HCT116 (cell line): Measurements from ENCODE around the gene PANK4. TPM values are rescaled to one million over a fixed set of nuclear protein-coding genes. Genes with fewer than 3 reads are reported as not detected.

Experiments used
- ATAC-seq: fragments of 200-7000 bp; cut with Tn5 transposase; 2 replicates; pipeline ENCODE4 v1.9.1; 2020; ENCODE audit warnings: mild to moderate bottlenecking, moderate library complexity
- BruUV-seq: library from RNA; stranded (reverse); fragments of 400-500 nt; replicated peaks from 2 replicates; lab custom pipeline; 2021; lab: Mats Ljungman, UMichigan
- CTCF ChIA-PET: fragments of 300-600 bp; sonication (Branson Sonifier 250); formaldehyde crosslinking; loops from one replicate; lab custom pipeline; 2021; ENCODE audit warnings: antibody characterized with exemption; lab: Charles Lee
- POLR2A ChIA-PET: fragments of 300-600, 350-600 bp; sonication (Branson Sonifier 250); formaldehyde crosslinking; loops from one replicate; lab custom pipeline; 2021; ENCODE audit warnings: antibody characterized with exemption; lab: Charles Lee
- RAD21 ChIA-PET, 2 experiments: fragments of 300-600 bp; sonication (Branson Sonifier 250); formaldehyde crosslinking; loops; one replicate each; lab custom pipeline; 2023; ENCODE audit warnings: low total read pairs in 2 of 2; ENCODE audit not compliant: uncharacterized antibody in 2 of 2, unreplicated experiment in 2 of 2, low non-redundant PET in 1 of 2; lab: Charles Lee
- DNase-seq: peaks from one replicate; pipeline ENCODE4 v3.0.0-alpha.2; 2010; ENCODE audit warnings: low read depth, low spot score
- H2AFZ ChIP-seq: fragments of 200-600 bp; shearing (Covaris generic), sonication (generic); 2 replicates; pipeline ENCODE4 v1.6.1; 2017; ENCODE audit warnings: low read depth, mixed run types, mixed read lengths, antibody characterized with exemption, low read length; ENCODE audit not compliant: poor library complexity, severe bottlenecking
- H3K27ac ChIP-seq: 2 replicates; pipeline ENCODE4 v1.5.1; 2012; ENCODE audit warnings: low read depth, low read length
- H3K27me3 ChIP-seq: fragments of 200-600 bp; sonication (generic); 2 replicates; pipeline ENCODE4 v1.6.1; 2016; ENCODE audit warnings: mixed run types, low read length, mixed read lengths; ENCODE audit not compliant: insufficient read depth
- H3K36me3 ChIP-seq, 2 experiments: fragments of 200-500 bp in 1 of 2; fragments of 200-600 bp in 1 of 2; sonication (Bioruptor generic) in 1 of 2; sonication (generic) in 1 of 2; 2 replicates each; pipeline versions ENCODE4 v1.5.1 to v1.6.1; 2014 to 2016; ENCODE audit warnings: low read length in 2 of 2, inconsistent platforms in 1 of 2, mixed read lengths in 1 of 2, mixed run types in 1 of 2; ENCODE audit not compliant: insufficient read depth in 2 of 2, control insufficient read depth in 1 of 2
- H3K4me1 ChIP-seq, 2 experiments: fragments of 200-600 bp in 1 of 2; sonication (generic) in 1 of 2; 2 replicates each; pipeline versions ENCODE4 v1.5.1 to v1.6.1; 2012 to 2017; ENCODE audit warnings: low read length in 2 of 2, inconsistent platforms in 1 of 2, mild to moderate bottlenecking in 1 of 2, mixed read lengths in 1 of 2, mixed run types in 1 of 2, moderate library complexity in 1 of 2; ENCODE audit not compliant: insufficient read depth in 2 of 2, control insufficient read depth in 1 of 2
- H3K4me2 ChIP-seq: fragments of 200-600 bp; sonication (generic); 2 replicates; pipeline ENCODE4 v1.6.1; 2017; ENCODE audit warnings: mixed run types, low read length, mixed read lengths
- H3K4me3 ChIP-seq, 2 experiments: fragments of 200-600 bp in 1 of 2; sonication (generic) in 1 of 2; replicated peaks in 1 of 2; 2 replicates each; pipeline ENCODE4 v1.5.1; 2011 to 2016; ENCODE audit warnings: low read length in 2 of 2, control low read depth in 1 of 2, low read depth in 1 of 2, mild to moderate bottlenecking in 1 of 2, mixed read lengths in 1 of 2, mixed run types in 1 of 2
- H3K79me2 ChIP-seq: fragments of 200-600 bp; sonication (generic); 2 replicates; pipeline ENCODE4 v1.6.1; 2017; ENCODE audit warnings: mild to moderate bottlenecking, mixed run types, low read length, moderate library complexity, mixed read lengths; ENCODE audit not compliant: insufficient read depth
- H3K9ac ChIP-seq: fragments of 200-600 bp; sonication (generic); 2 replicates; pipeline ENCODE4 v1.6.1; 2016; ENCODE audit warnings: low read length, mixed read lengths
- H3K9me2 ChIP-seq: fragments of 200-600 bp; sonication (generic), shearing (Covaris generic); 2 replicates; pipeline ENCODE4 v1.6.1; 2017; ENCODE audit warnings: mixed run types, mild to moderate bottlenecking, moderate library complexity; ENCODE audit not compliant: insufficient read depth
- H3K9me3 ChIP-seq, 2 experiments: fragments of 200-500 bp in 1 of 2; fragments of 200-600 bp in 1 of 2; sonication (Bioruptor generic) in 1 of 2; sonication (generic) in 1 of 2; 2 replicates each; pipeline ENCODE4 v1.6.1; 2014 to 2017; ENCODE audit warnings: low read length in 2 of 2, mixed read lengths in 2 of 2, inconsistent platforms in 1 of 2, low read depth in 1 of 2, mild to moderate bottlenecking in 1 of 2, mixed run types in 1 of 2, moderate library complexity in 1 of 2; ENCODE audit not compliant: control insufficient read depth in 1 of 2, insufficient read depth in 1 of 2
- H4K20me1 ChIP-seq: fragments of 200-600 bp; sonication (generic), shearing (Covaris generic); 2 replicates; pipeline ENCODE4 v1.6.1; 2017; ENCODE audit warnings: mixed run types, mild to moderate bottlenecking, moderate library complexity; ENCODE audit not compliant: insufficient read depth
- EZH2 ChIP-seq: fragments of 200-600 bp; sonication (generic); IDR thresholded peaks from 2 replicates; pipeline ENCODE4 v1.6.1; 2017; ENCODE audit warnings: antibody characterized with exemption, mixed run types
- EZH2phosphoT487 ChIP-seq: fragments of 200-600 bp; IDR thresholded peaks from 2 replicates; pipeline ENCODE4 v1.6.1; 2018; ENCODE audit warnings: antibody characterized with exemption, borderline replicate concordance
- FOSL1 ChIP-seq: IDR thresholded peaks from 2 replicates; pipeline ENCODE4 v1.6.1; 2012; ENCODE audit warnings: low read depth
- JUND ChIP-seq: IDR thresholded peaks from 2 replicates; pipeline ENCODE4 v1.6.1; 2012
- POLR2A ChIP-seq: IDR thresholded peaks from 2 replicates; pipeline ENCODE4 v1.7.0; 2011; ENCODE audit warnings: borderline replicate concordance; ENCODE audit not compliant: insufficient read depth, insufficient read length; ENCODE audit errors: extremely low read depth
- POLR2AphosphoS5 ChIP-seq: IDR thresholded peaks from 2 replicates; pipeline ENCODE4 v1.6.1; 2011; ENCODE audit warnings: mild to moderate bottlenecking, low read depth, low read length, moderate library complexity
- RAD21 ChIP-seq: IDR thresholded peaks from 2 replicates; pipeline ENCODE4 v1.6.1; 2012; ENCODE audit warnings: low read depth, mild to moderate bottlenecking
- SRF ChIP-seq: IDR thresholded peaks from 2 replicates; pipeline ENCODE4 v1.6.1; 2012; ENCODE audit warnings: low read depth
- YY1 ChIP-seq: IDR thresholded peaks from 2 replicates; pipeline ENCODE4 v1.6.1; 2011; ENCODE audit warnings: low read length, low read depth, moderate library complexity, mild to moderate bottlenecking; ENCODE audit not compliant: insufficient replicate concordance; ENCODE audit errors: extremely low read depth
- ZFX ChIP-seq: fragments of 450-650 bp; IDR thresholded peaks from 2 replicates; pipeline ENCODE4 v1.6.1; 2017
- ZNF274 ChIP-seq: fragments of 200-500 bp; sonication (Bioruptor generic); IDR thresholded peaks from 2 replicates; pipeline ENCODE4 v1.6.1; 2014; ENCODE audit warnings: mild to moderate bottlenecking, low read depth, low read length, inconsistent platforms
- intact Hi-C: fragments of 100-400 bp; cut with micrococcal nuclease; formaldehyde crosslinking; loops from 2 replicates; pipeline ENCODE4 v1.10.0; 2022
- total RNA-seq: library from RNA; stranded (reverse); gene quantifications from one replicate; pipeline ENCODE4 v1.2.1, GENCODE V29; 2021; ENCODE audit not compliant: unreplicated experiment
- TF ChIP-seq, protein P1 (sequence below): IDR thresholded peaks from 2 replicates; pipeline ENCODE4 v1.6.1; 2011; ENCODE audit warnings: mild to moderate bottlenecking, low read length, moderate library complexity; ENCODE audit not compliant: insufficient replicate concordance; ENCODE audit errors: extremely low read depth
- TF ChIP-seq, protein P2 (sequence below): IDR thresholded peaks from 2 replicates; pipeline ENCODE4 v1.6.1; 2012

The PANK4 gene
- total RNA-seq, 1 experiment from 2014 or later: 38.5 TPM

DNA sequence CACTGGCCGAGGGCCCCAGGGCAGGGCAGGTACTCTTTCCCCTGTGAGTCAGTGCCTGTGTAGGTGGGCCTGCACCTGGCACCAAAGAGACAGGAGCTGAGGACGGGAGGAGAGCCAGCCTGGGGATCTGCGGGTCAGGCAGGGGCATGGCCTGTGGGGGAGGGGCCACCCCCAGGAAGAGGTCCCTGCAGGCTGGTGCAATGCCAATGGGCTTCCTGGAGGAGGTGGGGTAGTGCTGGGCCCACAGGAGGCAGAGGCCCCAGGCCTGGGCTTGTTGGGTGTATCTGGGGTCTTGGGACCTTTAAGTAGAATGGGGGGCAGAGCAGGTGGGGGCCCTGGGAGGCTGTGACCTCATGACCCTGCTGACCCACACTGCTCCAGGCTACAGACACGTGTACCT is 27.1 kb downstream of the PANK4 start:
- RAD21 ChIA-PET: no interaction called here
- POLR2A ChIA-PET: no interaction called here
- Histone ChIP-seq H3K9me3 (no peaks in the 10 kb centered on the region), H2AFZ (no peak overlapping the region), H3K4me3 (no peak overlapping the region), H3K4me1 (peaks cover 5% of the 10 kb centered on the region in 2 experiments; a peak in 3 of 4 replicates), H3K4me2 (no peak overlapping the region), H3K9ac (no peak overlapping the region), H4K20me1 (no peaks in the 10 kb centered on the region), H3K9me2 (no peaks in the 10 kb centered on the region), H3K27ac (no peak overlapping the region), H3K27me3 (no peaks in the 10 kb centered on the region), H3K79me2 (no peaks in the 10 kb centered on the region), H3K36me3 (no peaks in the 10 kb centered on the region)
- DNase-seq (no peak), ATAC-seq (no peak)
- no TSS peak for BruUV-seq
- intact Hi-C loops: no loop called here
- CTCF ChIA-PET: no interaction called here
- TF ChIP-seq POLR2A (no peak), SRF (no peak), JUND (no peak), RAD21 (no peak), EZH2 (no peak), YY1 (no peak), ZNF274 (no peak)
- TF ChIP-seq, protein P1, sequence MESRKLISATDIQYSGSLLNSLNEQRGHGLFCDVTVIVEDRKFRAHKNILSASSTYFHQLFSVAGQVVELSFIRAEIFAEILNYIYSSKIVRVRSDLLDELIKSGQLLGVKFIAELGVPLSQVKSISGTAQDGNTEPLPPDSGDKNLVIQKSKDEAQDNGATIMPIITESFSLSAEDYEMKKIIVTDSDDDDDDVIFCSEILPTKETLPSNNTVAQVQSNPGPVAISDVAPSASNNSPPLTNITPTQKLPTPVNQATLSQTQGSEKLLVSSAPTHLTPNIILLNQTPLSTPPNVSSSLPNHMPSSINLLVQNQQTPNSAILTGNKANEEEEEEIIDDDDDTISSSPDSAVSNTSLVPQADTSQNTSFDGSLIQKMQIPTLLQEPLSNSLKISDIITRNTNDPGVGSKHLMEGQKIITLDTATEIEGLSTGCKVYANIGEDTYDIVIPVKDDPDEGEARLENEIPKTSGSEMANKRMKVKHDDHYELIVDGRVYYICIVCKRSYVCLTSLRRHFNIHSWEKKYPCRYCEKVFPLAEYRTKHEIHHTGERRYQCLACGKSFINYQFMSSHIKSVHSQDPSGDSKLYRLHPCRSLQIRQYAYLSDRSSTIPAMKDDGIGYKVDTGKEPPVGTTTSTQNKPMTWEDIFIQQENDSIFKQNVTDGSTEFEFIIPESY: no peak

DNA sequence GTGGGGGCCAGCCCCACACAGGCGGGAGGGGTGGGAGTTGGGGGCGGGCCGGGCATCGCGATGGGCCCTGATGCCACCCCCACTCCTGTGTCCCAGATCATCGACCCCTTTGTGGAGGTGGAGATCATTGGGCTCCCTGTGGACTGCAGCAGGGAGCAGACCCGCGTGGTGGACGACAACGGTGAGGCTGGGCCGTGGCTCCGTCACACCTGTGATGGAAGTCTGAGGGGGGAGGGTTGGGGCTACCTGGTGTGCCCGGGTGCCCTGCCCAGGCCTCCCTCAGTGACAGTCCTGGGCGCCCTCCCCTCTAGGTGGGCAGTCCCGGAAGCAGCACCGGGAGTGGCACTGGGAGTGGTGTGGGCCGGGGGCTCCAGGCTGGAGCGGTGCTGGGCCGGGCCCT is 27.7 kb downstream of the PANK4 start:
- Histone ChIP-seq H3K27me3 (no peaks in the 10 kb centered on the region), H3K27ac (no peak overlapping the region), H3K36me3 (no peaks in the 10 kb centered on the region), H2AFZ (no peak overlapping the region), H3K4me1 (peaks cover 9 to 11% of the 10 kb centered on the region in 2 experiments; a peak in 3 of 4 replicates), H3K79me2 (no peaks in the 10 kb centered on the region), H3K9ac (no peak overlapping the region), H3K9me3 (no peaks in the 10 kb centered on the region), H3K4me2 (no peak overlapping the region), H3K9me2 (no peaks in the 10 kb centered on the region), H3K4me3 (no peak overlapping the region), H4K20me1 (no peaks in the 10 kb centered on the region)
- DNase-seq (no peak), ATAC-seq (no peak)
- no TSS peak for BruUV-seq
- ChIA-PET CTCF (no interaction called here), RAD21 (no interaction called here), POLR2A (no interaction called here)
- intact Hi-C loops: no loop called here
- TF ChIP-seq JUND (no peak), SRF (no peak), FOSL1 (no peak), ZFX (no peak), EZH2phosphoT487 (no peak), EZH2 (no peak), YY1 (no peak), POLR2A (no peak), POLR2AphosphoS5 (no peak)
- TF ChIP-seq, protein P2, sequence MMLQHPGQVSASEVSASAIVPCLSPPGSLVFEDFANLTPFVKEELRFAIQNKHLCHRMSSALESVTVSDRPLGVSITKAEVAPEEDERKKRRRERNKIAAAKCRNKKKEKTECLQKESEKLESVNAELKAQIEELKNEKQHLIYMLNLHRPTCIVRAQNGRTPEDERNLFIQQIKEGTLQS: no peak
- TF ChIP-seq, protein P1: no peak
